H1 (cell line): Measurements from ENCODE around the gene ZNF660.

Source experiments
- BACH1 ChIP-seq: IDR thresholded peaks from 2 replicates; pipeline ENCODE4 v1.6.1; 2012; ENCODE audit warnings: low read length, improper control_type of control experiment
- CEBPB ChIP-seq: IDR thresholded peaks from 2 replicates; pipeline ENCODE4 v1.6.1; 2012; ENCODE audit warnings: low read depth, low read length
- EGR1 ChIP-seq: IDR thresholded peaks from 2 replicates; pipeline ENCODE4 v1.6.1; 2011; ENCODE audit warnings: low read depth, low read length, borderline replicate concordance
- EP300 ChIP-seq, 2 experiments: IDR thresholded peaks; 1 replicate in 1 of 2; 2 replicates in 1 of 2; pipeline ENCODE4 v1.6.1; 2011 to 2012; ENCODE audit warnings: low read depth in 2 of 2, low read length in 2 of 2, mild to moderate bottlenecking in 2 of 2, borderline replicate concordance in 1 of 2, inconsistent platforms in 1 of 2, moderate library complexity in 1 of 2
- EZH2 ChIP-seq: fragments of 200-600 bp; sonication (generic); IDR thresholded peaks from 2 replicates; pipeline ENCODE4 v1.7.1; 2012; ENCODE audit warnings: low read depth, mild to moderate bottlenecking, moderate library complexity, low read length, inconsistent platforms; ENCODE audit not compliant: severe bottlenecking
- KDM5A ChIP-seq: fragments of 200-600 bp; IDR thresholded peaks from 2 replicates; pipeline ENCODE4 v1.7.1; 2012; ENCODE audit warnings: mild to moderate bottlenecking, low read length, inconsistent platforms, mixed read lengths
- NRF1 ChIP-seq: IDR thresholded peaks from 2 replicates; pipeline ENCODE4 v1.6.1; 2011; ENCODE audit warnings: mild to moderate bottlenecking, low read depth, low read length, improper control_type of control experiment
- POLR2A ChIP-seq, 2 experiments: IDR thresholded peaks; 1 replicate in 1 of 2; 2 replicates in 1 of 2; pipeline ENCODE4 v1.6.1; 2011; ENCODE audit warnings: low read depth in 2 of 2, low read length in 2 of 2, mild to moderate bottlenecking in 2 of 2; ENCODE audit errors: control extremely low read depth in 1 of 2
- RXRA ChIP-seq: IDR thresholded peaks from 2 replicates; pipeline ENCODE4 v1.6.1; 2011; ENCODE audit warnings: low read depth, mild to moderate bottlenecking, low read length, moderate library complexity; ENCODE audit not compliant: insufficient read depth
- SIX5 ChIP-seq: IDR thresholded peaks from 2 replicates; pipeline ENCODE4 v1.6.1; 2011; ENCODE audit warnings: mild to moderate bottlenecking, low read depth, low read length
- TAF1 ChIP-seq: IDR thresholded peaks from 2 replicates; pipeline ENCODE4 v1.6.1; 2011; ENCODE audit warnings: mild to moderate bottlenecking, low read depth, low read length
- TCF12 ChIP-seq: IDR thresholded peaks from 2 replicates; pipeline ENCODE4 v1.6.1; 2011; ENCODE audit warnings: low read depth, mild to moderate bottlenecking, low read length
- TF ChIP-seq, protein P1 (sequence below): IDR thresholded peaks from 2 replicates; pipeline ENCODE4 v1.6.1; 2012; ENCODE audit warnings: inconsistent platforms
- TF ChIP-seq, protein P2 (sequence below), 3 experiments: IDR thresholded peaks; 1 replicate in 2 of 3; 2 replicates in 1 of 3; pipeline versions ENCODE4 v1.5.1 to v1.6.1; 2011; ENCODE audit warnings: low read length in 3 of 3, mild to moderate bottlenecking in 3 of 3, inconsistent platforms in 2 of 3, low read depth in 1 of 3, moderate library complexity in 1 of 3; ENCODE audit not compliant: insufficient read depth in 1 of 3; ENCODE audit errors: control extremely low read depth in 1 of 3

DNA sequence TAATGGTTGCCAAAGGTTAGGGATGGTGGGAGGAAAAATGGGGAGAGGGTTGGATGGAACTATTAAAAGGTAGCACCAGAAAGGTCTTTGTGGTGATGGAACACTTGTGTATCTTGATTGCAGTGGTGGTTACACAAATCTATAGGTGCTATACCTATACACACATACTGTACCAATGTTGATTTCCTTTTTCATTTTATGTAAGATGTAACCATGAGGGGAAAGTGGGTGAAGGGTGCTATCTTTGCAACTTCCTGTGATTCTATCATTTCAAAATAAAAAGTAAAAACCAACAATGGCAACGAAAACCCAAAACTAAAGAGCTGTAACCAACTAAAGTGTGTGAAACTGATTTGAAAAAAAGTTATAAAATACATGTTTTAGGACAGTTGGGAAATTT lies 63.0 kb downstream of the ZNF660 start:
- TF ChIP-seq, protein P1, sequence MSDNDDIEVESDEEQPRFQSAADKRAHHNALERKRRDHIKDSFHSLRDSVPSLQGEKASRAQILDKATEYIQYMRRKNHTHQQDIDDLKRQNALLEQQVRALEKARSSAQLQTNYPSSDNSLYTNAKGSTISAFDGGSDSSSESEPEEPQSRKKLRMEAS = no peak
- TF ChIP-seq, protein P2, sequence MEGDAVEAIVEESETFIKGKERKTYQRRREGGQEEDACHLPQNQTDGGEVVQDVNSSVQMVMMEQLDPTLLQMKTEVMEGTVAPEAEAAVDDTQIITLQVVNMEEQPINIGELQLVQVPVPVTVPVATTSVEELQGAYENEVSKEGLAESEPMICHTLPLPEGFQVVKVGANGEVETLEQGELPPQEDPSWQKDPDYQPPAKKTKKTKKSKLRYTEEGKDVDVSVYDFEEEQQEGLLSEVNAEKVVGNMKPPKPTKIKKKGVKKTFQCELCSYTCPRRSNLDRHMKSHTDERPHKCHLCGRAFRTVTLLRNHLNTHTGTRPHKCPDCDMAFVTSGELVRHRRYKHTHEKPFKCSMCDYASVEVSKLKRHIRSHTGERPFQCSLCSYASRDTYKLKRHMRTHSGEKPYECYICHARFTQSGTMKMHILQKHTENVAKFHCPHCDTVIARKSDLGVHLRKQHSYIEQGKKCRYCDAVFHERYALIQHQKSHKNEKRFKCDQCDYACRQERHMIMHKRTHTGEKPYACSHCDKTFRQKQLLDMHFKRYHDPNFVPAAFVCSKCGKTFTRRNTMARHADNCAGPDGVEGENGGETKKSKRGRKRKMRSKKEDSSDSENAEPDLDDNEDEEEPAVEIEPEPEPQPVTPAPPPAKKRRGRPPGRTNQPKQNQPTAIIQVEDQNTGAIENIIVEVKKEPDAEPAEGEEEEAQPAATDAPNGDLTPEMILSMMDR (IDR thresholded peaks at IDR 0.05; ENCODE audit: control extremely low read depth in 1 of 3, insufficient read depth in 1 of 3, low read depth in 1 of 3, low read length in 3 of 3) = no peak
- TF ChIP-seq POLR2A (IDR thresholded peaks at IDR 0.05; ENCODE audit: control extremely low read depth in 1 of 2, low read depth in 2 of 2, low read length in 2 of 2) = no peak
- TF ChIP-seq EP300 (IDR thresholded peaks at IDR 0.05; ENCODE audit: borderline replicate concordance in 1 of 2, low read depth in 2 of 2, low read length in 2 of 2) = no peak
- TF ChIP-seq RXRA = no peak
- TF ChIP-seq KDM5A = no peak
- TF ChIP-seq TCF12 = no peak
- no peak for TF ChIP-seq CEBPB
- TF ChIP-seq EZH2 = no peak
- no peak for TF ChIP-seq EGR1
- TF ChIP-seq TAF1 = no peak
- TF ChIP-seq SIX5 = no peak
- TF ChIP-seq BACH1 = no peak
- TF ChIP-seq NRF1 = no peak
